Coronary artery (tissue), 2 donors: ENCODE results near the gene STYK1.

Experiments used
- DNase-seq: peaks from one replicate; pipeline ENCODE4 v3.0.0-alpha.2; 2017; ENCODE audit warnings: low spot score
- H3K27ac ChIP-seq, 2 donors: fragments of 200-600 bp; sonication (generic); one replicate each; pipeline ENCODE4 v1.5.1; 2016 to 2019
- H3K4me3 ChIP-seq: fragments of 200-600 bp; sonication (generic); 2 replicates; pipeline ENCODE4 v1.5.1; 2016; ENCODE audit warnings: mild to moderate bottlenecking, moderate library complexity
- TF ChIP-seq, protein P1 (sequence below): fragments of 200-600 bp; sonication (generic); IDR thresholded peaks from one replicate; pipeline ENCODE4 v1.5.1; 2019; ENCODE audit warnings: antibody characterized with exemption

STYK1 gene

DNA sequence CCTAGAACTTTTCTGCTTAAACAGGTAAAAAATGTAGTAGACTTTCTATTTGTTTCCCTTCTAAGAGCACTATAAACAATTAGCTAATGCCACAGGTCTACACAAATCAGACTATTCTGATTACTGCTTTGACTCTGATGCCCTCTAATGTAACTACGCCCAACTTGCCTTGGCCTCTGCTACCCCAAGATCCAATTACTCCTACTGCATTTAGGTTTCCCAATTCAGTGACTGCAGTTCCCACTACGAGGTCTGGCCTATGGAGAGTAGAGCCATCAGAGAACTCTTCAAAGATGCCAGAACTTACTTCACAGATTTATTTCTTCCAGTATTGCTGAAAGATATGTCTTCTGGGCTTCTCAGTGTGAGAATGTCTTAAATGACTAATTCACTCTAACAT is 15.3 kb upstream of the STYK1 start:
- TF ChIP-seq, protein P1, sequence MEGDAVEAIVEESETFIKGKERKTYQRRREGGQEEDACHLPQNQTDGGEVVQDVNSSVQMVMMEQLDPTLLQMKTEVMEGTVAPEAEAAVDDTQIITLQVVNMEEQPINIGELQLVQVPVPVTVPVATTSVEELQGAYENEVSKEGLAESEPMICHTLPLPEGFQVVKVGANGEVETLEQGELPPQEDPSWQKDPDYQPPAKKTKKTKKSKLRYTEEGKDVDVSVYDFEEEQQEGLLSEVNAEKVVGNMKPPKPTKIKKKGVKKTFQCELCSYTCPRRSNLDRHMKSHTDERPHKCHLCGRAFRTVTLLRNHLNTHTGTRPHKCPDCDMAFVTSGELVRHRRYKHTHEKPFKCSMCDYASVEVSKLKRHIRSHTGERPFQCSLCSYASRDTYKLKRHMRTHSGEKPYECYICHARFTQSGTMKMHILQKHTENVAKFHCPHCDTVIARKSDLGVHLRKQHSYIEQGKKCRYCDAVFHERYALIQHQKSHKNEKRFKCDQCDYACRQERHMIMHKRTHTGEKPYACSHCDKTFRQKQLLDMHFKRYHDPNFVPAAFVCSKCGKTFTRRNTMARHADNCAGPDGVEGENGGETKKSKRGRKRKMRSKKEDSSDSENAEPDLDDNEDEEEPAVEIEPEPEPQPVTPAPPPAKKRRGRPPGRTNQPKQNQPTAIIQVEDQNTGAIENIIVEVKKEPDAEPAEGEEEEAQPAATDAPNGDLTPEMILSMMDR, result no peak
- no peak overlapping the region for H3K4me3 ChIP-seq
- DNase-seq, result no peak
- H3K27ac ChIP-seq, result no peak overlapping the region

DNA sequence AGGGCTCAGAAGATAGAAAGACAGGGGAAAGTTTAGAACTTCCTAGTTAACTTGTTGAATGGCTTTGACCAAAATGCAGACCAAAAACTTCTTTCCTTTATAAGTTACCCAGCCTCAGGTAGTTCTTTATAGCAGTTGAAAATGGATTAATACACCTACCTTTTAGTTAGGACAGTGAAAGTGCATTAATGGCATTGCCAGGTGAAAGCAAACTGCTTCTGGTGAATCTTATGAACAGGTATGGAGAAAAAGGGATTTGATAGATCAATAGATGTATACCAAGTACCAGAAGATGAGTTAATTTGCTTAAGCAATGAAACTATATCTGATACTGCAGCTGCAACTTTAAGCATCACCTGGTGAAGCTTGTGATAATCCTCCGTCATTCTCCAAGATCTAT is 14.2 kb upstream of the STYK1 start:
- TF ChIP-seq, protein P1, result no peak
- DNase-seq, result no peak
- Histone ChIP-seq H3K27ac (no peak overlapping the region), H3K4me3 (no peak overlapping the region)

DNA sequence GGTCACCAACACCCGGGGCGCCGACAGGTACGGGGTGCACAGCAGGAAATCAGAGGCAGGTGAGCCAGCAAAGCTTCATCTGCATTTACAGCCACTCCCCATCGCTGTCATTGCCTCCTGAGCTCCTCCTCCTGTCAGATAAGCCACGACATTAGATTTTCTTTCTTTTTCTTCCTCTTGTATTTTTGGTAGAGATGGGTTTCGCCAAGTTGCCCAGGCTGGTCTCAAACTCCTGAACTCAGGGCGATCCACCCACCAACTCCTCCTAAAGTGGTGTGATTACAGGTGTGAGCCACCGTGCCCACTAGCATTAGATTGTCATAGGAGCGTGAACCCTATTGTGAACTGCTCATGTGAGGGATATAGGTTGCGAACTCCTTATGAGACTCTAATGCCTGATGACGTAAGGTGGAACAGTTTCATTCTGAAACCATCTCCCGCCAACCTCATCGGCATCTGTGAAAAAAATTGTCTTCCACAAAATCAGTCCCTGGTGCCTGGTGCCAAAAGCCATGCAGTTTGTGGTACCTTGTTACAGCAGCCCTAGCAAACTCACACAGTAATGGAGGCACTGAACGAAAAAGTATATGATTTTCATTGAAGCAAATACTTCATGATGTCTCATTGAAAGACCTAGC is 1.5 kb downstream of the STYK1 start:
- Histone ChIP-seq H3K27ac (no peak overlapping the region), H3K4me3 (no peak overlapping the region)
- TF ChIP-seq, protein P1, result no peak
- no peak for DNase-seq

DNA sequence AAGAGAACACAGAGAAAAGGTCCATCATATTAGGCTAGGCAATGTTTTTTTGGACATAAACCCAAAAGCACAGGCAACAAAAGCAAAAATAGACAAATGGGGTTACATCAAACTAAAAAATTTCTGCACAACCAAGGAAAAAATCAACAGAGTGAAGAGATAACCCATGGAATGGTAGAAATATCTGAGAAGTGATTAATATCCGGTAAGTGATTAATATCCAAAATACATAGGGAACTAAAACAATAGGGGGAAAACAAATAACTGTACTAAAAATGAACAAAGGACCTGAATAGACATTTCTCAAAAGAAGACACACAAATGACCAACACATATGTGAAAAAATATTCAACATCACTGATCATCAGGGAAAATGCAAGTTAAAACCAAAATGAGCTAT is 4.3 kb downstream of the STYK1 start:
- H3K27ac ChIP-seq, result no peak overlapping the region
- TF ChIP-seq, protein P1, result no peak
- no peak for DNase-seq
- H3K4me3 ChIP-seq, result no peak overlapping the region

DNA sequence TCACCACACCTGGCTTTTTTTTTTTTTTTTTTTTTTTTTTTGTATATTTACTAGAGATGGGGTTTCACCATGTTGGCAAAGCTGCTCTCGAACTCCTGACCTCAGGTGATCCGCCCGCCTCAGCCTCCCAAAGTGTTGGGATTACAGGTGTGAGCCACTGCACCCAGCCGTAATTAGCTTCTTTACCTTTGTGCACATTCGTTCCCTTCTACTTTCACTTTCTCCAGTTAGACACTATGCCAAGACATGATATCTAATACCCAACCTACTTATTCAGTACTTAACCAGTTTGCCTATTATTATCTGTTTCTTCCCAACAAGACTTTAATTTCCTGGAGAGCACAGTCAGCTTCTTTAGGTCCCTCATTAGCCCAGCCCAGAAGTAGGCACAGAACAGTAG is 5.3 kb downstream of the STYK1 start:
- Histone ChIP-seq H3K4me3 (no peak overlapping the region), H3K27ac (no peak overlapping the region)
- no peak for DNase-seq
- TF ChIP-seq, protein P1, result no peak

DNA sequence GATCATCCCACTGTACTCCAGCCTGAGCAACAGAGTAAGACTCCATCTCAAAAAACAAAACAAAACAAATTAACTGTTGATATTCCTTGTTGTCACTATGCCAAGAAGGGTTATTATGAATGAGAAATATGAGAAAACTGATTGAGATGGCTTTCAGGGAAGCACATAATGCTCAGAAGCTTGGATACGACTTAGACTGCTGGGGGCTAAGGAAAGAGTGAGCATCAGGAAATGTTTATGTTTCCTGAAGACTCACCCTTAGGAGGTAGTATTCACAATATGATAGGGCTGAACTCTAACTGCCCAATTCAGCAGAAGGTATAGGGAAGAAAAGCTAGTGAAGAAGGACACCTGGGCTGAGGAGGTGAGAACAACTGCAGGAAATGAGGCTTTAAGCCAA is 6.3 kb downstream of the STYK1 start:
- H3K4me3 ChIP-seq, result no peak overlapping the region
- no peak overlapping the region for H3K27ac ChIP-seq
- TF ChIP-seq, protein P1, result no peak
- DNase-seq, result no peak

DNA sequence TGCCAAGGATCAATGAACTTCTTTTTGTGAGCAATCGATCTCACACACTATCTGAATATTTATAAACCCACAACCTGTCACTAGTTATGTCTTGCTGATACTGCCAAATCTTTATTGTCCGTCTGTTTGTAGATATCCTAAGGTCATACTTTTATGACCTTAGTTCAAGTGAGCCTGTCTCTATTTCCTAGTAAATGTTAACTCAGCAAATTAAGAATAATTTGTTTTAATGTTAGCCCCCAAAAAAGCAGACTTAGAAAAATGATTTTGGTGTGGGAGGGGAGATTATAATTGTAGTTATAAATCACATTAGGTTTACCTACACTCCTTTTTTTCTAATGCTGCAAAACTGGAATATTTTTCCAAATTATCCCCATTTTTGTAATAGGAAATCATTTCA is 9.4 kb downstream of the STYK1 start:
- Histone ChIP-seq H3K4me3 (no peak overlapping the region), H3K27ac (no peak overlapping the region)
- DNase-seq, result no peak
- TF ChIP-seq, protein P1, result no peak
